K562 (cell line): ENCODE measurements around the gene ST6GALNAC6. TPM values are rescaled to one million over a fixed set of nuclear protein-coding genes. Genes with fewer than 3 reads are reported as not detected.

Source experiments
- ADNP ChIP-seq: fragments of 200-800 bp; sonication (Bioruptor generic); IDR thresholded peaks from 2 replicates; pipeline ENCODE4 v1.6.1; 2016; ENCODE audit warnings: missing genetic modification characterization, missing compliant biosample characterization
- ARID1B ChIP-seq: fragments of 450-650 bp; IDR thresholded peaks from 2 replicates; pipeline ENCODE4 v1.6.1; 2016; ENCODE audit warnings: antibody characterized with exemption, mild to moderate bottlenecking, inconsistent platforms
- GABPA ChIP-seq: fragments of 200-800 bp; sonication (Bioruptor generic); conservative IDR thresholded peaks from 2 replicates; pipeline ENCODE4 v1.6.1; 2016; ENCODE audit warnings: low read depth, missing genetic modification characterization, missing compliant biosample characterization
- HOXB6 ChIP-seq: fragments of 250-450 bp; sonication (Bioruptor Pico); IDR thresholded peaks from 2 replicates; pipeline ENCODE4 v1.5.1; 2022; ENCODE audit warnings: mild to moderate bottlenecking, borderline replicate concordance
- LEF1 ChIP-seq: fragments of 450-650 bp; IDR thresholded peaks from 2 replicates; pipeline ENCODE4 v1.6.1; 2016; ENCODE audit warnings: mild to moderate bottlenecking
- MYNN ChIP-seq, 2 experiments: sonication (generic); formaldehyde crosslinking in 1 of 2; IDR thresholded peaks; 2 replicates each; pipeline versions ENCODE4 v1.5.0 to v1.6.1; 2016 to 2020; ENCODE audit warnings: antibody characterized with exemption in 1 of 2, missing genetic modification reagents in 1 of 2
- NFE2L1 ChIP-seq: fragments of 450-650 bp; IDR thresholded peaks from 2 replicates; pipeline ENCODE4 v1.6.1; 2016; ENCODE audit warnings: missing genetic modification characterization, low read depth, mild to moderate bottlenecking, missing compliant biosample characterization, moderate library complexity, borderline replicate concordance
- RBBP5 ChIP-seq: fragments of 200-600 bp; sonication (generic); IDR thresholded peaks from 2 replicates; pipeline ENCODE4 v1.6.1; 2012; ENCODE audit warnings: borderline replicate concordance, mild to moderate bottlenecking, low read length, control low read depth, inconsistent platforms; ENCODE audit not compliant: insufficient read depth, poor library complexity, severe bottlenecking
- RBM14 ChIP-seq: fragments of 200-400 bp; formaldehyde crosslinking; IDR thresholded peaks from 2 replicates; pipeline ENCODE4 v1.6.1; 2018; ENCODE audit warnings: low read depth, mild to moderate bottlenecking, low read length, moderate library complexity, borderline replicate concordance; ENCODE audit not compliant: insufficient read depth
- SMAD2 ChIP-seq: fragments of 150-350 bp; IDR thresholded peaks from 2 replicates; pipeline ENCODE4 v1.6.1; 2014; ENCODE audit warnings: low read depth, mild to moderate bottlenecking, low read length
- XRCC3 ChIP-seq: fragments of 450-650 bp; IDR thresholded peaks from 2 replicates; pipeline ENCODE4 v1.6.1; 2017; ENCODE audit warnings: mild to moderate bottlenecking, moderate library complexity
- ZBTB9 ChIP-seq: fragments of 450-650 bp; formaldehyde crosslinking; IDR thresholded peaks from 2 replicates; pipeline ENCODE4 v1.4.0; 2020; ENCODE audit warnings: mild to moderate bottlenecking, moderate library complexity
- ZNF12 ChIP-seq: sonication (generic); formaldehyde crosslinking; IDR thresholded peaks from 2 replicates; pipeline ENCODE4 v1.4.0; 2020; ENCODE audit warnings: mild to moderate bottlenecking, missing genetic modification reagents
- polyA plus RNA-seq, 8 experiments: library from polyadenylated mRNA; depleted of rRNA in 4 of 8; stranded (reverse) in 5 of 8; unstranded in 3 of 8; fragments of >200 nt; fragmentation: Nextera tagmentation in 2 of 8; fragmentation: Illumina TruSeq in 1 of 8; extraction: Ambion mirVana in 2 of 8; extraction: Trizol in 1 of 8; gene quantifications; 2 replicates each; pipeline versions ENCODE4 v1.2.1 to v1.2.3, GENCODE V29; 2011 to 2014; ENCODE audit warnings: inconsistent platforms in 1 of 8, missing spikeins in 1 of 8
- total RNA-seq, 7 experiments: library from RNA; depleted of rRNA in 6 of 7; stranded (reverse); fragments of >200 nt in 6 of 7; fragmentation: Illumina TruSeq in 2 of 7; extraction: Trizol in 2 of 7; gene quantifications; 2 replicates each; pipeline versions ENCODE4 v1.2.1 to v1.2.3, GENCODE V29; 2011 to 2021; ENCODE audit warnings: low replicate concordance in 1 of 7
- TF ChIP-seq, protein P1 (sequence below): fragments of 250-450 bp; sonication (Bioruptor Pico); IDR thresholded peaks from 2 replicates; pipeline ENCODE4 v1.5.0; 2021; ENCODE audit warnings: mild to moderate bottlenecking, moderate library complexity
- TF ChIP-seq, protein P2 (sequence below): sonication (generic); formaldehyde crosslinking; IDR thresholded peaks from 2 replicates; pipeline ENCODE4 v1.9.0; 2022; ENCODE audit warnings: mild to moderate bottlenecking, missing genetic modification reagents
- TF ChIP-seq, protein P3 (sequence below): fragments of 450-650 bp; IDR thresholded peaks from 2 replicates; pipeline ENCODE4 v1.6.1; 2017; ENCODE audit warnings: antibody characterized with exemption, mild to moderate bottlenecking

The ST6GALNAC6 gene
- total and polyA plus RNA-seq, 9 of the 15 experiments (the other 6 are each of a cell fraction or from before 2014, with no cell fraction given), result 0.13 to 23.0 (median 14.5) TPM

GRCh38 chr9:127903557-127904475 is 4.4 kb upstream of the ST6GALNAC6 start (continued):
- TF ChIP-seq, protein P1, sequence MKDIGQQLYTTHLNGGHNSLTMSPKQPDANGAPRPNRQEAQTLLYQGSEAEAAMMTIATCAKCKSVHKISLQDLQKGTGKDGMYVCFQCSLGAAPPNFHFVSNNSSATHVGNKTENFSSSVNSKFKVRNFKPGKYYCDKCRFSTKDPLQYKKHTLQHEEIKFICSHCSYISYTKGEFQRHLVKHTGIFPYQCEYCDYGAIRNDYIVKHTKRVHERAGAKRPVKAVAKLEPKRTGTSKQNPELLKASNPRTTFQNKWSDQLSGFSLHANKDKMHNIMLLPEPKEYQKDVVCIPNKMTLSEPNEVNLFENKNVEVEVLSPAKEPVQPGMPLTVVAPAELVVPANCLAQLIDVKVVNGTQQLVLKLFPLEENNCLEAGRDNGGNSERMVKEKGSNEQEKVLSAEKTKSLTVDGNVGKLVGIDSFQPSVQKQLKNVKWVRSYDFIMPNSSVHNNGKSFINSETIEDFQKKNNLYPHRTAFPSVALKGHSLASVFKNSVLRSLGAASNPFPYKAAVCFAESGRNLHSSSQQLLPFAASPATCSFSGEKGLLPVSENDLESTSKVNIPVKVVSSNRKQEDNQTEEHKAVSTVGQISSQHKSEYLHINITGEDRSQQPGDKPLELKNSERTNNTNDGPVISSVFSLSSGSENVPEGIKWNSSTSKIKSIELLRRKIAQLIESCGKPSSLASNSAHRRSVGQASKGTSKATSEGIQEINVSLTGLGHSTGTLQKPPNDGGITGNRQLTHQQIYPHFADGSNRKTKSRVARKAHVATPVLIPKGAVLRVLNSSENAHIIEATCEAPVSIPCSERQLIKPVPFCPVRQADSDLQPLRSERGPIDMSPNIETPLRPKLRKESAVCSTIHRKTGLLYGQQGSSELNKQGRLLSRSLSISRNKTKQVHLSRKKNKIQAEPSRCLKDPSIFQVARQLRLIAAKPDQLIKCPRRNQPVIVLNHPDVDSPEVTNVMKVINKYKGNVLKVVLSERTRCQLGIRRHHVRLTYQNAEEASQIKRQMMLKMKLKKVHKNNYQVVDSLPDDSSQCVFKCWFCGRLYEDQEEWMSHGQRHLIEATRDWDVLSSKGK (CRISPR knock-in tag), result no peak
- TF ChIP-seq RBM14 (no peak), ZBTB9 (CRISPR knock-in tag) (0 out of 2 replicates have a peak, but pooled peaks have one; percentile 54), XRCC3 (no peak), GABPA (tag) (peak; percentile 60), NFE2L1 (tag) (no peak), ZNF12 (CRISPR knock-in tag) (0 out of 2 replicates have a peak, but pooled peaks have one; percentile 53), MYNN (IDR thresholded peaks at IDR 0.05) (peak; percentile 54; the same call in 1 of the 2 replicates), MYNN (CRISPR knock-in tag; IDR thresholded peaks at IDR 0.05) (no peak), SMAD2 (no peak), HOXB6 (CRISPR knock-in tag) (no peak), LEF1 (peak; percentile 76; the same call in 1 of the 2 replicates), ARID1B (peak; percentile 38; the same call in 1 of the 2 replicates), ADNP (tag) (no peak), RBBP5 (no peak)
- TF ChIP-seq, protein P2, sequence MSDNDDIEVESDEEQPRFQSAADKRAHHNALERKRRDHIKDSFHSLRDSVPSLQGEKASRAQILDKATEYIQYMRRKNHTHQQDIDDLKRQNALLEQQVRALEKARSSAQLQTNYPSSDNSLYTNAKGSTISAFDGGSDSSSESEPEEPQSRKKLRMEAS, result peak; percentile 12; the same call in 1 of the 2 replicates
- TF ChIP-seq, protein P3, sequence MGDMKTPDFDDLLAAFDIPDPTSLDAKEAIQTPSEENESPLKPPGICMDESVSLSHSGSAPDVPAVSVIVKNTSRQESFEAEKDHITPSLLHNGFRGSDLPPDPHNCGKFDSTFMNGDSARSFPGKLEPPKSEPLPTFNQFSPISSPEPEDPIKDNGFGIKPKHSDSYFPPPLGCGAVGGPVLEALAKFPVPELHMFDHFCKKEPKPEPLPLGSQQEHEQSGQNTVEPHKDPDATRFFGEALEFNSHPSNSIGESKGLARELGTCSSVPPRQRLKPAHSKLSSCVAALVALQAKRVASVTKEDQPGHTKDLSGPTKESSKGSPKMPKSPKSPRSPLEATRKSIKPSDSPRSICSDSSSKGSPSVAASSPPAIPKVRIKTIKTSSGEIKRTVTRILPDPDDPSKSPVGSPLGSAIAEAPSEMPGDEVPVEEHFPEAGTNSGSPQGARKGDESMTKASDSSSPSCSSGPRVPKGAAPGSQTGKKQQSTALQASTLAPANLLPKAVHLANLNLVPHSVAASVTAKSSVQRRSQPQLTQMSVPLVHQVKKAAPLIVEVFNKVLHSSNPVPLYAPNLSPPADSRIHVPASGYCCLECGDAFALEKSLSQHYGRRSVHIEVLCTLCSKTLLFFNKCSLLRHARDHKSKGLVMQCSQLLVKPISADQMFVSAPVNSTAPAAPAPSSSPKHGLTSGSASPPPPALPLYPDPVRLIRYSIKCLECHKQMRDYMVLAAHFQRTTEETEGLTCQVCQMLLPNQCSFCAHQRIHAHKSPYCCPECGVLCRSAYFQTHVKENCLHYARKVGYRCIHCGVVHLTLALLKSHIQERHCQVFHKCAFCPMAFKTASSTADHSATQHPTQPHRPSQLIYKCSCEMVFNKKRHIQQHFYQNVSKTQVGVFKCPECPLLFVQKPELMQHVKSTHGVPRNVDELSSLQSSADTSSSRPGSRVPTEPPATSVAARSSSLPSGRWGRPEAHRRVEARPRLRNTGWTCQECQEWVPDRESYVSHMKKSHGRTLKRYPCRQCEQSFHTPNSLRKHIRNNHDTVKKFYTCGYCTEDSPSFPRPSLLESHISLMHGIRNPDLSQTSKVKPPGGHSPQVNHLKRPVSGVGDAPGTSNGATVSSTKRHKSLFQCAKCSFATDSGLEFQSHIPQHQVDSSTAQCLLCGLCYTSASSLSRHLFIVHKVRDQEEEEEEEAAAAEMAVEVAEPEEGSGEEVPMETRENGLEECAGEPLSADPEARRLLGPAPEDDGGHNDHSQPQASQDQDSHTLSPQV, result peak; percentile 88
